GM12865 (cell line): ENCODE results near the gene TMEM9B.

Source experiments
- DNase-seq: peaks from one replicate; pipeline ENCODE4 v3.0.0; 2010; ENCODE audit warnings: low read depth
- H3K4me3 ChIP-seq: 2 replicates; pipeline ENCODE4 v1.5.1; 2011; ENCODE audit warnings: mild to moderate bottlenecking, low read depth, low read length, control low read depth
- CTCF ChIP-seq: IDR thresholded peaks from 2 replicates; pipeline ENCODE4 v1.5.1; 2011; ENCODE audit warnings: low read length, control low read depth, low read depth, inconsistent platforms; ENCODE audit not compliant: insufficient read depth; ENCODE audit errors: missing control alignments

The TMEM9B gene

DNA sequence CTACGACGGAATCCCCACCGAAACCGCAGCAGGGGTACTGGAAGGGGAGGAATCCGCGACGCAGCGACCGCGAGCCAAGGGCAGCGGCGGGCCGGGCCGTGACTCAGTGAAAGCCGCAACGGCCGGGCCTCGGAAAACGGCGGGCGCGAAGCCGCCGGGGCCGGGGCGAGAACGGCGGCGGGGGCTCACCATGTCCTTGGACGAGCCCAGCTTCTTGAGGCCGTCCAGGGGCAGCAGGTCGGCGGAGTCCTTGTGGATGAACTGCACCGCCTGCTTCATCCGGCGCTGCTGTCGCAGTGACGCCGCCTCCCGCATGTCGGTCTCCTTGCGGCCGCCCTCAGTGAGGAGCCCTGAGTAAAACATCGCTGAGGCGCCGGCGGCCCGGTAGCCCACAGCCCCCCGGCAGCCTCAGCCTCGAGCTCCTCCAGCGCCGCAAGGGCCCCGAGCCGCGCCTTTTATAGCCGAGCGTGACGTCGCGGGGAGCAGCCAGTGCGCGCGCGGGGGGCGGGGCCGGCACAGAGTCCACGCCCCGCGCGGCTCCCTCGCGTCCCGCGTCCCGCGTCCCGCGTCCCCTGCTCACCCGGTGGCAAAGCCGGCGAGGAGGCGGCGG lies 39.4 kb upstream of the TMEM9B start, which contains the start of gene NRIP3:
Gene NRIP3, minus strand, starts transcription at position 429 of the 610 bp plus-strand sequence. Its CDS starts 66 bp downstream, at position 363.
- H3K4me3 ChIP-seq: peak within 1 kb of the TSS; percentile 38
- DNase-seq: peak; percentile 30

DNA sequence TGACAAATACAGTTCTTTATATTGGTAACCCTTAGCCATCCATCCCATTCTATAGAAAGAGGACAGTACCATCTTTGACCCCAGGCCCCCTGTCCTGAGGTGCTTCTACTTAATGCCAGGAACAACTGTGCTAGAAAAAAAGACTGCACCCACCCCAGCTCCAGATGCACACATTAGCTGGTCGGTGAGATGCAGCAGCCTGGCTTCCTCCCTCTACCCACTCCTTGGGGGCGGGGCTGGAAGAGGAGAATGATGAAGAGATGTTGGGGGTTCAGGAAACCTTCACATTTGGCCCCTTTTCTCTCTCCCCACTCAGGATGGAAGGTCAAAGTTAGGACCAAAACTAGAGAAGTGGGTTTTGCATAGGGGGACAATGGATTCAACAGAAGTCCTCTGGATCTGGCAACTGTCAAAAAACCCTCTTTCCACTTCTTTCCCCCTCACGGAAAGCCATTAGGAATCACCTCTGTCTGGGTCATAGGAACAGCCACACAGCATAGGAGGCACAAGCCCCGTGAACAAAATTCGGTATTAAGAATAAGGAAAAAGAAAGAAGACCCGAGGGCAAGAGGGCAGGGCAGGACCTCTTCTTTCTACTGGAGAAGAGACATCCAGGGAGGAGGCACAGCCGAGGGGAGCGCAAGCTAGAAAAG lies 38.8 kb upstream of the TMEM9B start:
- no peak for DNase-seq
- TF ChIP-seq CTCF: no peak
- peak overlapping the region; percentile 38 for H3K4me3 ChIP-seq

More for the DNA sequence above, 39.4 kb upstream of the TMEM9B start, which contains the start of gene NRIP3:
- no peak for TF ChIP-seq CTCF

DNA sequence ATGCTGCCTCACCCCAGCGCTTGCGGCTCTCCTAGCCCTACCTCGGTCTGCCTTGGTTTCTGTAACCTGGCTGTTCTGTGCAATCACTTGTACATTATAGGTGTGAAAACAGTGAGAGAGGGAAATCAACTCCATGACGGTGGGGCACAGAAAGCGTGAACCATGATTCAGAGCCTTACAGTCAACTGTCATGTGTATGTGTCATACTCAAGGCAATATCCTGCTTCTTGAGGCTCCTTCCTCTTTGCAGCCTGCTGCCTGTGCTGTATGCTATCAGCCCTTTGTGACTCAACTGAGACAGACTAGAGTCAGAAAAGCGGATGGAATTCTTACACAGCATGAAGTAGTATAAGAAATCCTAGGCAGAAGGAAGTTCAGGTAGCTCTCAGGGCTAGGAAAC lies 37.5 kb upstream of the TMEM9B start:
- H3K4me3 ChIP-seq: no peak overlapping the region
- TF ChIP-seq CTCF: no peak
- DNase-seq: no peak

GRCh38 chr11:8998017-8998416 lies 33.8 kb upstream of the TMEM9B start:
- H3K4me3 ChIP-seq: no peak overlapping the region

DNA sequence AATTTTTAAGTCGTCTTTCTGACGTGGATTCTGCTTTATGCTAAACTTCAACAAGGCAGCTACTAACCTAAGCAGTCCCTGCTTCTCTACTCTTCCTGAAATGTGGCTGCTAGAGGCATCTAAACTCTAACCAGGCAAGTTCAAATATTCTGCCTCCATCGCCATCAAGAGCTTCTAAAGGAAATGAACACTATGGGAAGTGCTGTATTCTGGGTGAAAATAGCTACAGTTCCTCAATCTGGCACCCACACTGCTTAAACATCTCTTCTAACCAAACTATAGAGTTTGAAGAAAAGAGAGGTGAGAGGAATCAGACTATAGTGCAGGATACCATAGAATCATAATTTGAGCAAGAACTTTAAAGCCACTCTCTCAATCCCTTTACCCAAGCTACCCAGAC lies 33.2 kb upstream of the TMEM9B start:
- no peak for DNase-seq
- TF ChIP-seq CTCF: no peak
- no peak overlapping the region for H3K4me3 ChIP-seq

More at GRCh38 chr11:8998017-8998416, 33.8 kb upstream of the TMEM9B start:
- TF ChIP-seq CTCF: no peak
- no peak for DNase-seq

DNA sequence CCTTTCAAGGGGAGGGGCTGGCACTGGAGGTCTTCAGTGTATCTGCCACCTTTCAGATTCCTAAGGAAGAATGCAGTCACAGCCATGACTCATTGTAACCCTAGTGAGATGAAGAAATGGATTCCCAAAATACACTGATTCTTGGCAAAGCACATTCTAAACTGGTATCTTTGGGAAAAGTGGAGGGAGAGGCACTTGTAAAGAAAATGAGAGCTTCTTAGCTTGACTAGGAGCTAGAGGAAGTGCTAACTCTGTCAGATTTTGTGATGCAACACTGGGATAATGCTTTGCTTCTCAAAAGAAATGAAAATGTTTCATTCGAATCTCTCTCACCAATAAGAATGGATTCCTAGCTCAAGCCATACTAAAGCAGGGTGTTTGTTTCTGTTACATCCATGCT lies 25.2 kb upstream of the TMEM9B start:
- DNase-seq: no peak
- no peak for TF ChIP-seq CTCF
- H3K4me3 ChIP-seq: no peak overlapping the region
